ENCODE measurements around the gene ANKRD66.

GRCh38 chr6:46715141-46715540 lies 31.6 kb upstream of the ANKRD66 start:
- TF ChIP-seq EZH2 (IDR thresholded peaks at IDR 0.05; ENCODE audit: borderline replicate concordance, low read depth, low read length, severe bottlenecking), result no peak
- TF ChIP-seq, protein P1, sequence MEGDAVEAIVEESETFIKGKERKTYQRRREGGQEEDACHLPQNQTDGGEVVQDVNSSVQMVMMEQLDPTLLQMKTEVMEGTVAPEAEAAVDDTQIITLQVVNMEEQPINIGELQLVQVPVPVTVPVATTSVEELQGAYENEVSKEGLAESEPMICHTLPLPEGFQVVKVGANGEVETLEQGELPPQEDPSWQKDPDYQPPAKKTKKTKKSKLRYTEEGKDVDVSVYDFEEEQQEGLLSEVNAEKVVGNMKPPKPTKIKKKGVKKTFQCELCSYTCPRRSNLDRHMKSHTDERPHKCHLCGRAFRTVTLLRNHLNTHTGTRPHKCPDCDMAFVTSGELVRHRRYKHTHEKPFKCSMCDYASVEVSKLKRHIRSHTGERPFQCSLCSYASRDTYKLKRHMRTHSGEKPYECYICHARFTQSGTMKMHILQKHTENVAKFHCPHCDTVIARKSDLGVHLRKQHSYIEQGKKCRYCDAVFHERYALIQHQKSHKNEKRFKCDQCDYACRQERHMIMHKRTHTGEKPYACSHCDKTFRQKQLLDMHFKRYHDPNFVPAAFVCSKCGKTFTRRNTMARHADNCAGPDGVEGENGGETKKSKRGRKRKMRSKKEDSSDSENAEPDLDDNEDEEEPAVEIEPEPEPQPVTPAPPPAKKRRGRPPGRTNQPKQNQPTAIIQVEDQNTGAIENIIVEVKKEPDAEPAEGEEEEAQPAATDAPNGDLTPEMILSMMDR (IDR thresholded peaks at IDR 0.05; ENCODE audit: borderline replicate concordance, extremely low read depth, low read length, poor library complexity, severe bottlenecking), result no peak
